ENCODE data around the gene PODXL2.
"Not testable (repeated sequence)": the region's sequence is repeated elsewhere in the genome, so short reads cannot be mapped to it uniquely, and the experiment has no call there.

The PODXL2 gene

GRCh38 chr3:127691489-127691888, 62.5 kb downstream of the PODXL2 start:
- no peak for DNase-seq (ENCODE audit: low read depth)

- DNase-seq (ENCODE audit: low read depth) = no peak
These were observed 63.0 kb downstream of the PODXL2 start for GRCh38 chr3:127691974-127692373.

- DNase-seq (ENCODE audit: low read depth) = no peak
These were observed 63.7 kb downstream of the PODXL2 start for GRCh38 chr3:127692501-127693335.

- no peak for DNase-seq (ENCODE audit: low read depth)
These were observed 64.4 kb downstream of the PODXL2 start for GRCh38 chr3:127693336-127693843.

- DNase-seq (ENCODE audit: low read depth) = no peak
These were observed 65.7 kb downstream of the PODXL2 start for GRCh38 chr3:127694467-127695215.

- no peak for DNase-seq (ENCODE audit: low read depth)
These were observed 68.7 kb downstream of the PODXL2 start for GRCh38 chr3:127697551-127698240.

- DNase-seq (ENCODE audit: low read depth) = no peak
These were observed 69.3 kb downstream of the PODXL2 start for GRCh38 chr3:127698286-127698685.

- DNase-seq (ENCODE audit: low read depth) = no peak
These were observed 69.9 kb downstream of the PODXL2 start for GRCh38 chr3:127698691-127699415.

- no peak for DNase-seq (ENCODE audit: low read depth)
These were observed 70.7 kb downstream of the PODXL2 start for GRCh38 chr3:127699416-127700300.

GRCh38 chr3:127700406-127700805, 71.4 kb downstream of the PODXL2 start:
- no peak for DNase-seq (ENCODE audit: low read depth)

- no peak for DNase-seq (ENCODE audit: low read depth)
These were observed 72.4 kb downstream of the PODXL2 start for GRCh38 chr3:127701280-127701911.

GRCh38 chr3:127702151-127702578, 73.2 kb downstream of the PODXL2 start:
- DNase-seq (ENCODE audit: low read depth) = no peak

- DNase-seq (ENCODE audit: low read depth) = not testable (repeated sequence)
These were observed 75.9 kb downstream of the PODXL2 start for GRCh38 chr3:127704840-127705239.

GRCh38 chr3:127706312-127706711, 77.3 kb downstream of the PODXL2 start:
- DNase-seq (ENCODE audit: low read depth) = no peak

- no peak for DNase-seq (ENCODE audit: low read depth)
These were observed 77.9 kb downstream of the PODXL2 start for GRCh38 chr3:127706785-127707351.

- DNase-seq (ENCODE audit: low read depth) = no peak
These were observed 78.9 kb downstream of the PODXL2 start for GRCh38 chr3:127707851-127708411.

- DNase-seq (ENCODE audit: low read depth) = no peak
These were observed 79.9 kb downstream of the PODXL2 start for GRCh38 chr3:127708837-127709236.

- DNase-seq (ENCODE audit: low read depth) = no peak
These were observed 80.5 kb downstream of the PODXL2 start for GRCh38 chr3:127709320-127710060.

All from HS-5 (cell line).